Loucy (cell line): ENCODE measurements around the gene ADAM11.

Experiments
- CTCF ChIP-seq: fragments of 200-600 bp; sonication (generic); conservative IDR thresholded peaks from 2 replicates; pipeline ENCODE4 v1.5.1; 2014; ENCODE audit warnings: mild to moderate bottlenecking, antibody characterized with exemption, low read length
- EZH2phosphoT487 ChIP-seq: fragments of 200-600 bp; IDR thresholded peaks from 2 replicates; pipeline ENCODE4 v1.6.1; 2018; ENCODE audit warnings: antibody characterized with exemption, mild to moderate bottlenecking, moderate library complexity, borderline replicate concordance

- TF ChIP-seq CTCF (no peak), EZH2phosphoT487 (no peak)
Observed at GRCh38 chr17:44785921-44786320, 27.1 kb downstream of the ADAM11 start.
